ENCODE measurements around the gene ZMYM4.

DNA sequence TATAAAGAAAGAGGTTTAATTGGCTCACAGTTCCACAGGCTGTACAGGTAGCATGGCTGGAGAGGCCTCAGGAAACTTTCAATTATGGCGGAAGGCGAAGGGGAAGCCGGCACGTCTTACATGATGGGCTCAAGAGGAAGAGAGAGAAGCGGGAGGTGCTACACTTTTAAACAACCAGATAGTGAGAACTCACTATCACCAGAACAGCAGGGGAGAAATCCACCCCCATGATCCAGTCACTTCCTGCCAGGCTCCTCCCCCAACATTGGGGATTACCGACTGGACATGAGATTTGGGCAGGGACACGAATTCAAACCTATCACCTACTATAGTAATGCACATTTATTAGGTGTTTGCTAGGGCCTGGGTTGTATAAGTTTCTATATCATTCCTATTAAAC, 117.8 kb downstream of the ZMYM4 start:
- no peak for TF ChIP-seq CTCF (IDR thresholded peaks at IDR 0.05)
- no peak for TF ChIP-seq YY1 (IDR thresholded peaks at IDR 0.05; ENCODE audit: low read depth)
- TF ChIP-seq ZBTB33 (IDR thresholded peaks at IDR 0.05; ENCODE audit: borderline replicate concordance, low read depth) = no peak
- TF ChIP-seq, protein P1, sequence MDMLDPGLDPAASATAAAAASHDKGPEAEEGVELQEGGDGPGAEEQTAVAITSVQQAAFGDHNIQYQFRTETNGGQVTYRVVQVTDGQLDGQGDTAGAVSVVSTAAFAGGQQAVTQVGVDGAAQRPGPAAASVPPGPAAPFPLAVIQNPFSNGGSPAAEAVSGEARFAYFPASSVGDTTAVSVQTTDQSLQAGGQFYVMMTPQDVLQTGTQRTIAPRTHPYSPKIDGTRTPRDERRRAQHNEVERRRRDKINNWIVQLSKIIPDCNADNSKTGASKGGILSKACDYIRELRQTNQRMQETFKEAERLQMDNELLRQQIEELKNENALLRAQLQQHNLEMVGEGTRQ (IDR thresholded peaks at IDR 0.05; ENCODE audit: borderline replicate concordance, low read depth, low read length) = no peak
- TF ChIP-seq TEAD4 (IDR thresholded peaks at IDR 0.05; ENCODE audit: borderline replicate concordance, insufficient read depth) = no peak
- no peak for TF ChIP-seq MXI1 (IDR thresholded peaks at IDR 0.05; ENCODE audit: low read depth, low read length)
- no peak for TF ChIP-seq FOXM1 (IDR thresholded peaks at IDR 0.05; ENCODE audit: low read depth)
- no peak for TF ChIP-seq POLR2AphosphoS5 (IDR thresholded peaks at IDR 0.05; ENCODE audit: low read depth, low read length)
- TF ChIP-seq, protein P2, sequence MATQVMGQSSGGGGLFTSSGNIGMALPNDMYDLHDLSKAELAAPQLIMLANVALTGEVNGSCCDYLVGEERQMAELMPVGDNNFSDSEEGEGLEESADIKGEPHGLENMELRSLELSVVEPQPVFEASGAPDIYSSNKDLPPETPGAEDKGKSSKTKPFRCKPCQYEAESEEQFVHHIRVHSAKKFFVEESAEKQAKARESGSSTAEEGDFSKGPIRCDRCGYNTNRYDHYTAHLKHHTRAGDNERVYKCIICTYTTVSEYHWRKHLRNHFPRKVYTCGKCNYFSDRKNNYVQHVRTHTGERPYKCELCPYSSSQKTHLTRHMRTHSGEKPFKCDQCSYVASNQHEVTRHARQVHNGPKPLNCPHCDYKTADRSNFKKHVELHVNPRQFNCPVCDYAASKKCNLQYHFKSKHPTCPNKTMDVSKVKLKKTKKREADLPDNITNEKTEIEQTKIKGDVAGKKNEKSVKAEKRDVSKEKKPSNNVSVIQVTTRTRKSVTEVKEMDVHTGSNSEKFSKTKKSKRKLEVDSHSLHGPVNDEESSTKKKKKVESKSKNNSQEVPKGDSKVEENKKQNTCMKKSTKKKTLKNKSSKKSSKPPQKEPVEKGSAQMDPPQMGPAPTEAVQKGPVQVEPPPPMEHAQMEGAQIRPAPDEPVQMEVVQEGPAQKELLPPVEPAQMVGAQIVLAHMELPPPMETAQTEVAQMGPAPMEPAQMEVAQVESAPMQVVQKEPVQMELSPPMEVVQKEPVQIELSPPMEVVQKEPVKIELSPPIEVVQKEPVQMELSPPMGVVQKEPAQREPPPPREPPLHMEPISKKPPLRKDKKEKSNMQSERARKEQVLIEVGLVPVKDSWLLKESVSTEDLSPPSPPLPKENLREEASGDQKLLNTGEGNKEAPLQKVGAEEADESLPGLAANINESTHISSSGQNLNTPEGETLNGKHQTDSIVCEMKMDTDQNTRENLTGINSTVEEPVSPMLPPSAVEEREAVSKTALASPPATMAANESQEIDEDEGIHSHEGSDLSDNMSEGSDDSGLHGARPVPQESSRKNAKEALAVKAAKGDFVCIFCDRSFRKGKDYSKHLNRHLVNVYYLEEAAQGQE (IDR thresholded peaks at IDR 0.05; ENCODE audit: low read depth, low read length) = no peak
- no peak for TF ChIP-seq EZH2phosphoT487 (IDR thresholded peaks at IDR 0.05; ENCODE audit: borderline replicate concordance, low read depth)
- no peak for TF ChIP-seq NRF1 (IDR thresholded peaks at IDR 0.05; ENCODE audit: low read depth, low read length)
